GM18951 (cell line): ENCODE data around the gene DKK3.

Experiments used
- POLR2A ChIP-seq: IDR thresholded peaks from 4 replicates; pipeline ENCODE4 v1.6.1; 2011; ENCODE audit warnings: mild to moderate bottlenecking; ENCODE audit not compliant: insufficient read length, insufficient read depth; ENCODE audit errors: extremely low read depth
- in situ Hi-C: fragments of 300-500 bp; cut with MboI; formaldehyde crosslinking; loops from one replicate; pipeline ENCODE4 v1.12.0; 2022; ENCODE audit warnings: low sequenced_read_pairs, mixed read lengths, inconsistent platforms; ENCODE audit not compliant: unreplicated experiment

Gene DKK3

GRCh38 chr11:12026331-12027211 lies 18.1 kb upstream of the DKK3 start:
- in situ Hi-C loops = loop anchor here (25.0 kb wide), 1 partner anchor 861 kb away; no protein-coding TSS in a partner anchor

GRCh38 chr11:12024254-12024926 lies 16.0 kb upstream of the DKK3 start:
- in situ Hi-C loops = no loop called here
- no peak for TF ChIP-seq POLR2A

More at GRCh38 chr11:12026331-12027211, 18.1 kb upstream of the DKK3 start:
- no peak for TF ChIP-seq POLR2A

- in situ Hi-C loops = no loop called here
- no peak for TF ChIP-seq POLR2A
Measured at GRCh38 chr11:12023015-12023414, 14.6 kb upstream of the DKK3 start.

- in situ Hi-C loops = no loop called here
Measured at GRCh38 chr11:12020546-12020945, 12.1 kb upstream of the DKK3 start.

GRCh38 chr11:12019866-12020416 lies 11.5 kb upstream of the DKK3 start:
- no peak for TF ChIP-seq POLR2A
- in situ Hi-C loops = no loop called here

More at GRCh38 chr11:12020546-12020945, 12.1 kb upstream of the DKK3 start:
- no peak for TF ChIP-seq POLR2A

GRCh38 chr11:12019337-12019736 lies 10.9 kb upstream of the DKK3 start:
- TF ChIP-seq POLR2A = no peak
- in situ Hi-C loops = no loop called here

GRCh38 chr11:12017865-12018453 lies 9.5 kb upstream of the DKK3 start:
- TF ChIP-seq POLR2A = no peak
- in situ Hi-C loops = no loop called here

- in situ Hi-C loops = no loop called here
- no peak for TF ChIP-seq POLR2A
Measured at GRCh38 chr11:12017243-12017678, 8.8 kb upstream of the DKK3 start.

GRCh38 chr11:12016246-12016645 lies 7.8 kb upstream of the DKK3 start:
- no peak for TF ChIP-seq POLR2A
- in situ Hi-C loops = no loop called here

- in situ Hi-C loops = no loop called here
- no peak for TF ChIP-seq POLR2A
Measured at GRCh38 chr11:12015486-12015885, 7.1 kb upstream of the DKK3 start.

- in situ Hi-C loops = no loop called here
Measured at GRCh38 chr11:12013781-12014180, 5.4 kb upstream of the DKK3 start.

GRCh38 chr11:12009617-12010321 lies 1.3 kb upstream of the DKK3 start:
- in situ Hi-C loops = no loop called here
- TF ChIP-seq POLR2A = no peak

More at GRCh38 chr11:12013781-12014180, 5.4 kb upstream of the DKK3 start:
- TF ChIP-seq POLR2A = no peak

- no peak for TF ChIP-seq POLR2A
- in situ Hi-C loops = no loop called here
Measured at GRCh38 chr11:12008790-12009616, 577 bp upstream of the DKK3 start.
